DOHH2 (cell line): ENCODE data around the gene KRTAP12-1.

ENCODE experiments used
- H3F3A ChIP-seq: fragments of 200-600 bp; sonication (generic), shearing (Covaris generic); 2 replicates; pipeline ENCODE4 v1.6.0; 2016; ENCODE audit warnings: antibody characterized with exemption, mild to moderate bottlenecking; ENCODE audit not compliant: control insufficient read depth, insufficient read depth
- H3K27ac ChIP-seq: fragments of 200-600 bp; sonication (generic); 2 replicates; pipeline ENCODE4 v1.5.1; 2014; ENCODE audit warnings: low read depth, mild to moderate bottlenecking, low read length, moderate library complexity
- H3K27me3 ChIP-seq: fragments of 200-600 bp; sonication (generic); 2 replicates; pipeline ENCODE4 v1.6.1; 2014; ENCODE audit warnings: mild to moderate bottlenecking, low read length, mixed read lengths; ENCODE audit not compliant: control insufficient read depth
- H3K36me3 ChIP-seq: fragments of 200-600 bp; sonication (generic); 2 replicates; pipeline ENCODE4 v1.6.1; 2014; ENCODE audit warnings: mild to moderate bottlenecking, low read length, moderate library complexity, mixed read lengths; ENCODE audit not compliant: control insufficient read depth
- H3K4me1 ChIP-seq: fragments of 200-600 bp; sonication (generic); 2 replicates; pipeline ENCODE4 v1.6.1; 2014; ENCODE audit warnings: mild to moderate bottlenecking, low read length, mixed read lengths; ENCODE audit not compliant: control insufficient read depth
- H3K4me2 ChIP-seq: fragments of 200-600 bp; sonication (generic); 2 replicates; pipeline ENCODE4 v1.6.0; 2014; ENCODE audit warnings: mild to moderate bottlenecking, low read length, moderate library complexity
- H3K4me3 ChIP-seq: fragments of 200-600 bp; sonication (generic); 2 replicates; pipeline ENCODE4 v1.5.1; 2014; ENCODE audit warnings: mild to moderate bottlenecking, low read length, mixed read lengths
- H3K79me2 ChIP-seq: fragments of 200-600 bp; sonication (generic); 2 replicates; pipeline ENCODE4 v1.6.1; 2014; ENCODE audit warnings: mild to moderate bottlenecking, low read length, mixed read lengths; ENCODE audit not compliant: control insufficient read depth
- H3K9me2 ChIP-seq: fragments of 200-600 bp; sonication (generic); replicated peaks from 2 replicates; pipeline ENCODE4 v1.6.1; 2014; ENCODE audit warnings: mild to moderate bottlenecking, low read length, mixed read lengths; ENCODE audit not compliant: control insufficient read depth
- H3K9me3 ChIP-seq: fragments of 200-600 bp; sonication (generic); 2 replicates; pipeline ENCODE4 v1.6.1; 2014; ENCODE audit warnings: antibody characterized with exemption, low read length, mixed read lengths; ENCODE audit not compliant: control insufficient read depth, insufficient read depth
- H4K20me1 ChIP-seq: fragments of 200-600 bp; sonication (generic); 2 replicates; pipeline ENCODE4 v1.6.0; 2014; ENCODE audit warnings: low read depth, mild to moderate bottlenecking, antibody characterized with exemption, low read length, moderate library complexity; ENCODE audit not compliant: control insufficient read depth, insufficient read depth
- CTCF ChIP-seq: fragments of 200-600 bp; sonication (generic); IDR thresholded peaks from one replicate; pipeline ENCODE4 v1.5.1; 2014; ENCODE audit warnings: antibody characterized with exemption, mild to moderate bottlenecking, low read depth, low read length; ENCODE audit not compliant: poor library complexity, severe bottlenecking
- EZH2phosphoT487 ChIP-seq: fragments of 200-600 bp; sonication (generic); IDR thresholded peaks from 2 replicates; pipeline ENCODE4 v1.6.1; 2017; ENCODE audit warnings: borderline replicate concordance, mild to moderate bottlenecking, antibody characterized with exemption, low read length, moderate library complexity, mixed read lengths

Gene KRTAP12-1

GRCh38 chr21:44701541-44701940 is 19.6 kb upstream of the KRTAP12-1 start:
- no peaks in the 10 kb centered on the region for H3K36me3 ChIP-seq
- H3K27ac ChIP-seq: no peak overlapping the region
- H3K4me3 ChIP-seq: no peak overlapping the region
- H3K4me1 ChIP-seq: no peaks in the 10 kb centered on the region
- no peaks in the 10 kb centered on the region for H4K20me1 ChIP-seq
- peaks cover 4% of the 10 kb centered on the region; the same call in 1 of the 2 replicates for H3K9me3 ChIP-seq
- no peaks in the 10 kb centered on the region for H3K79me2 ChIP-seq
- H3K9me2 ChIP-seq: no peaks in the 10 kb centered on the region
- no peak overlapping the region for H3K4me2 ChIP-seq
- peaks cover 5% of the 10 kb centered on the region; the same call in 1 of the 2 replicates for H3K27me3 ChIP-seq
- TF ChIP-seq EZH2phosphoT487 (no peak), CTCF (no peak)
- H3F3A ChIP-seq: no peaks in the 10 kb centered on the region

- H3K79me2 ChIP-seq: no peaks in the 10 kb centered on the region
- no peak overlapping the region for H3K4me3 ChIP-seq
- TF ChIP-seq CTCF: no peak
- no peak for TF ChIP-seq EZH2phosphoT487
- no peak overlapping the region for H3K27ac ChIP-seq
- peaks cover under 1% of the 10 kb centered on the region; the same call in 1 of the 2 replicates for H3K9me3 ChIP-seq
- H3K9me2 ChIP-seq: no peaks in the 10 kb centered on the region
- no peaks in the 10 kb centered on the region for H4K20me1 ChIP-seq
- H3K4me1 ChIP-seq: no peaks in the 10 kb centered on the region
- H3K27me3 ChIP-seq: peaks cover 5% of the 10 kb centered on the region; the same call in 1 of the 2 replicates
- H3K4me2 ChIP-seq: no peak overlapping the region
- H3F3A ChIP-seq: no peaks in the 10 kb centered on the region
- no peaks in the 10 kb centered on the region for H3K36me3 ChIP-seq
Observed at GRCh38 chr21:44701023-44701400, 19.0 kb upstream of the KRTAP12-1 start.

- no peak overlapping the region for H3K4me2 ChIP-seq
- no peaks in the 10 kb centered on the region for H3F3A ChIP-seq
- TF ChIP-seq CTCF (no peak), EZH2phosphoT487 (no peak)
- no peaks in the 10 kb centered on the region for H3K4me1 ChIP-seq
- no peak overlapping the region for H3K4me3 ChIP-seq
- H3K9me3 ChIP-seq: no peaks in the 10 kb centered on the region
- H4K20me1 ChIP-seq: no peaks in the 10 kb centered on the region
- no peaks in the 10 kb centered on the region for H3K36me3 ChIP-seq
- no peaks in the 10 kb centered on the region for H3K79me2 ChIP-seq
- peaks cover 5% of the 10 kb centered on the region; the same call in 1 of the 2 replicates for H3K27me3 ChIP-seq
- H3K9me2 ChIP-seq: no peaks in the 10 kb centered on the region
- no peak overlapping the region for H3K27ac ChIP-seq
Observed at GRCh38 chr21:44700101-44701022, 18.4 kb upstream of the KRTAP12-1 start.
